ENCODE data around the gene CDK14.
"Not testable (repeated sequence)": the region's sequence is repeated elsewhere in the genome, so short reads cannot be mapped to it uniquely, and the experiment has no call there.

CDK14 gene

GRCh38 chr7:90755041-90755440 lies 158.9 kb downstream of the CDK14 start:
- no peak overlapping the region for H2BK12ac ChIP-seq (ENCODE audit: low read length)
- H3K18ac ChIP-seq (ENCODE audit: low read length): no peak overlapping the region
- no peak overlapping the region for H3K4ac ChIP-seq (ENCODE audit: low read depth, low read length)
- no peak for DNase-seq
- no peaks in the 10 kb centered on the region for H3K36me3 ChIP-seq (ENCODE audit: control insufficient read depth in 1 of 2, insufficient read depth in 2 of 2, low read length in 2 of 2)
- no peak overlapping the region for H3K27ac ChIP-seq (ENCODE audit: low read depth, low read length)
- H2AFZ ChIP-seq (ENCODE audit: insufficient read depth, low read length, poor library complexity): no peak overlapping the region
- no CpG with 5 or more reads among the region's 3 CpGs for whole genome bisulfite sequencing (ENCODE audit: extremely low coverage, insufficient coverage, insufficient read length)
- H3K79me1 ChIP-seq (ENCODE audit: low read length): no peaks in the 10 kb centered on the region
- H3K27me3 ChIP-seq (ENCODE audit: insufficient read depth, low read length): no peaks in the 10 kb centered on the region
- no peaks in the 10 kb centered on the region for H3K9me3 ChIP-seq (ENCODE audit: insufficient read depth, low read depth, low read length)
- H3K4me2 ChIP-seq (ENCODE audit: low read length): no peak overlapping the region
- H3K9ac ChIP-seq (ENCODE audit: low read length): no peak overlapping the region
- no peak overlapping the region for H2AK5ac ChIP-seq (ENCODE audit: low read length)
- no peaks in the 10 kb centered on the region for H3K79me2 ChIP-seq (ENCODE audit: control insufficient read depth, insufficient read depth, low read length, poor library complexity)
- no peak overlapping the region for H3K4me3 ChIP-seq (ENCODE audit: low read depth, low read length)
- H3K4me1 ChIP-seq (ENCODE audit: control insufficient read depth in 1 of 2, insufficient read depth in 2 of 2, low read length in 2 of 2): no peaks in the 10 kb centered on the region
- H3K23ac ChIP-seq (ENCODE audit: low read length): no peak overlapping the region
- H2BK120ac ChIP-seq (ENCODE audit: insufficient read depth, low read length, poor library complexity): no peak overlapping the region
- no peak overlapping the region for H3K14ac ChIP-seq (ENCODE audit: low read length)
- no peak overlapping the region for H4K91ac ChIP-seq (ENCODE audit: low read depth, low read length)
- no peak overlapping the region for H4K12ac ChIP-seq (ENCODE audit: low read depth, low read length)
- H2BK5ac ChIP-seq (ENCODE audit: low read depth, low read length, poor library complexity): no peak overlapping the region
- H4K8ac ChIP-seq (ENCODE audit: low read depth, low read length): no peak overlapping the region

- H3K79me2 ChIP-seq (ENCODE audit: control insufficient read depth, insufficient read depth, low read length, poor library complexity): no peaks in the 10 kb centered on the region
- no peaks in the 10 kb centered on the region for H3K9me3 ChIP-seq (ENCODE audit: insufficient read depth, low read depth, low read length)
- H3K9ac ChIP-seq (ENCODE audit: low read length): no peak overlapping the region
- no peak overlapping the region for H4K8ac ChIP-seq (ENCODE audit: low read depth, low read length)
- H3K4me2 ChIP-seq (ENCODE audit: low read length): no peak overlapping the region
- H4K12ac ChIP-seq (ENCODE audit: low read depth, low read length): no peak overlapping the region
- H2AFZ ChIP-seq (ENCODE audit: insufficient read depth, low read length, poor library complexity): no peak overlapping the region
- no peak overlapping the region for H4K91ac ChIP-seq (ENCODE audit: low read depth, low read length)
- H2BK12ac ChIP-seq (ENCODE audit: low read length): no peak overlapping the region
- no peak overlapping the region for H3K18ac ChIP-seq (ENCODE audit: low read length)
- no peak overlapping the region for H3K27ac ChIP-seq (ENCODE audit: low read depth, low read length)
- H2AK5ac ChIP-seq (ENCODE audit: low read length): no peak overlapping the region
- H3K4me3 ChIP-seq (ENCODE audit: low read depth, low read length): no peak overlapping the region
- H3K27me3 ChIP-seq (ENCODE audit: insufficient read depth, low read length): no peaks in the 10 kb centered on the region
- H3K79me1 ChIP-seq (ENCODE audit: low read length): no peaks in the 10 kb centered on the region
- DNase-seq: no peak
- WGBS (ENCODE audit: extremely low coverage, insufficient coverage, insufficient read length): no CpG with 5 or more reads among the region's 1 CpG
- H3K36me3 ChIP-seq (ENCODE audit: control insufficient read depth in 1 of 2, insufficient read depth in 2 of 2, low read length in 2 of 2): no peaks in the 10 kb centered on the region
- no peak overlapping the region for H2BK120ac ChIP-seq (ENCODE audit: insufficient read depth, low read length, poor library complexity)
- H3K14ac ChIP-seq (ENCODE audit: low read length): no peak overlapping the region
- no peak overlapping the region for H2BK5ac ChIP-seq (ENCODE audit: low read depth, low read length, poor library complexity)
- H3K4me1 ChIP-seq (ENCODE audit: control insufficient read depth in 1 of 2, insufficient read depth in 2 of 2, low read length in 2 of 2): no peaks in the 10 kb centered on the region
- H3K23ac ChIP-seq (ENCODE audit: low read length): no peak overlapping the region
- no peak overlapping the region for H3K4ac ChIP-seq (ENCODE audit: low read depth, low read length)
Measured at GRCh38 chr7:90756366-90756765, 160.2 kb downstream of the CDK14 start.

GRCh38 chr7:90757565-90757950 lies 161.4 kb downstream of the CDK14 start:
- H3K36me3 ChIP-seq (ENCODE audit: control insufficient read depth in 1 of 2, insufficient read depth in 2 of 2, low read length in 2 of 2): not testable (repeated sequence)

GRCh38 chr7:90758933-90759562 lies 162.9 kb downstream of the CDK14 start:
- H3K18ac ChIP-seq (ENCODE audit: low read length): no peak overlapping the region
- no peak overlapping the region for H4K12ac ChIP-seq (ENCODE audit: low read depth, low read length)
- no peaks in the 10 kb centered on the region for H3K4me1 ChIP-seq (ENCODE audit: control insufficient read depth in 1 of 2, insufficient read depth in 2 of 2, low read length in 2 of 2)
- no peak overlapping the region for H3K27ac ChIP-seq (ENCODE audit: low read depth, low read length)
- H3K9ac ChIP-seq (ENCODE audit: low read length): no peak overlapping the region
- H4K91ac ChIP-seq (ENCODE audit: low read depth, low read length): no peak overlapping the region
- H3K14ac ChIP-seq (ENCODE audit: low read length): no peak overlapping the region
- H3K36me3 ChIP-seq (ENCODE audit: control insufficient read depth in 1 of 2, insufficient read depth in 2 of 2, low read length in 2 of 2): no peaks in the 10 kb centered on the region
- H3K79me1 ChIP-seq (ENCODE audit: low read length): no peaks in the 10 kb centered on the region
- no peak overlapping the region for H4K8ac ChIP-seq (ENCODE audit: low read depth, low read length)
- H3K4ac ChIP-seq (ENCODE audit: low read depth, low read length): no peak overlapping the region
- H3K4me3 ChIP-seq (ENCODE audit: low read depth, low read length): no peak overlapping the region
- H3K4me2 ChIP-seq (ENCODE audit: low read length): no peak overlapping the region
- no peak for DNase-seq
- H3K27me3 ChIP-seq (ENCODE audit: insufficient read depth, low read length): no peaks in the 10 kb centered on the region
- no CpG with 5 or more reads among the region's 6 CpGs for WGBS (ENCODE audit: extremely low coverage, insufficient coverage, insufficient read length)
- no peaks in the 10 kb centered on the region for H3K79me2 ChIP-seq (ENCODE audit: control insufficient read depth, insufficient read depth, low read length, poor library complexity)
- no peaks in the 10 kb centered on the region for H3K9me3 ChIP-seq (ENCODE audit: insufficient read depth, low read depth, low read length)
- no peak overlapping the region for H2BK5ac ChIP-seq (ENCODE audit: low read depth, low read length, poor library complexity)
- no peak overlapping the region for H2AK5ac ChIP-seq (ENCODE audit: low read length)
- no peak overlapping the region for H3K23ac ChIP-seq (ENCODE audit: low read length)
- no peak overlapping the region for H2BK120ac ChIP-seq (ENCODE audit: insufficient read depth, low read length, poor library complexity)
- H2AFZ ChIP-seq (ENCODE audit: insufficient read depth, low read length, poor library complexity): no peak overlapping the region
- H2BK12ac ChIP-seq (ENCODE audit: low read length): no peak overlapping the region

More at GRCh38 chr7:90757565-90757950, 161.4 kb downstream of the CDK14 start:
- WGBS (ENCODE audit: extremely low coverage, insufficient coverage, insufficient read length): no CpG with 5 or more reads among the region's 9 CpGs
- H2BK12ac ChIP-seq (ENCODE audit: low read length); H2BK120ac ChIP-seq (ENCODE audit: insufficient read depth, low read length, poor library complexity); H3K27me3 ChIP-seq (ENCODE audit: insufficient read depth, low read length); H3K14ac ChIP-seq (ENCODE audit: low read length); H2AFZ ChIP-seq (ENCODE audit: insufficient read depth, low read length, poor library complexity); H3K4ac ChIP-seq (ENCODE audit: low read depth, low read length); H4K91ac ChIP-seq (ENCODE audit: low read depth, low read length); H3K27ac ChIP-seq (ENCODE audit: low read depth, low read length); H2BK5ac ChIP-seq (ENCODE audit: low read depth, low read length, poor library complexity); H3K4me3 ChIP-seq (ENCODE audit: low read depth, low read length); H3K18ac ChIP-seq (ENCODE audit: low read length); H3K79me2 ChIP-seq (ENCODE audit: control insufficient read depth, insufficient read depth, low read length, poor library complexity); H3K4me1 ChIP-seq (ENCODE audit: control insufficient read depth in 1 of 2, insufficient read depth in 2 of 2, low read length in 2 of 2); H3K79me1 ChIP-seq (ENCODE audit: low read length); H4K8ac ChIP-seq (ENCODE audit: low read depth, low read length); H2AK5ac ChIP-seq (ENCODE audit: low read length); H3K4me2 ChIP-seq (ENCODE audit: low read length); DNase-seq; H3K9me3 ChIP-seq (ENCODE audit: insufficient read depth, low read depth, low read length); H3K9ac ChIP-seq (ENCODE audit: low read length); H4K12ac ChIP-seq (ENCODE audit: low read depth, low read length); H3K23ac ChIP-seq (ENCODE audit: low read length): not testable (repeated sequence)
